Activated T-cell treated with anti-CD3 and anti-CD28 coated beads for 24 hours (primary cell): ENCODE results near the gene METAP1.
"Not testable (repeated sequence)": the region's sequence is repeated elsewhere in the genome, so short reads cannot be mapped to it uniquely, and the experiment has no call there.

Source experiments
- DNase-seq: peaks from one replicate; pipeline ENCODE4 v3.0.0-alpha.2; 2020; ENCODE audit warnings: low read depth

METAP1 gene

GRCh38 chr4:99099814-99100213 lies 104.3 kb downstream of the METAP1 start:
- not testable (repeated sequence) for DNase-seq

GRCh38 chr4:99100876-99101275 lies 105.4 kb downstream of the METAP1 start:
- DNase-seq: no peak

GRCh38 chr4:99102634-99103033 lies 107.1 kb downstream of the METAP1 start:
- DNase-seq: no peak

- no peak for DNase-seq
These were observed 107.6 kb downstream of the METAP1 start for GRCh38 chr4:99103166-99103565.

GRCh38 chr4:99104153-99104552 lies 108.6 kb downstream of the METAP1 start:
- DNase-seq: no peak

- not testable (repeated sequence) for DNase-seq
These were observed 113.8 kb downstream of the METAP1 start for GRCh38 chr4:99109286-99109685.
